ENCODE results near the gene TRABD2B.

TRABD2B gene

GRCh38 chr1:48033495-48034045, 36.4 kb upstream of the TRABD2B start:
- TF ChIP-seq Cebpa-rat (IDR thresholded peaks at IDR 0.05) = no peak
- no peak overlapping the region for H3K4me3 ChIP-seq
- H4K20me1 ChIP-seq = no peaks in the 10 kb centered on the region
- no peaks in the 10 kb centered on the region for H3K9me3 ChIP-seq (replicated peaks in 1 of 11)
- no peak overlapping the region for H3K4me2 ChIP-seq
- H3K9ac ChIP-seq = no peak overlapping the region
- H3K4me1 ChIP-seq = no peaks in the 10 kb centered on the region
- H3K36me3 ChIP-seq = no peaks in the 10 kb centered on the region
- no peaks in the 10 kb centered on the region for H3K27me3 ChIP-seq
- no peak overlapping the region for H3K27ac ChIP-seq

GRCh38 chr1:48031676-48032075, 34.5 kb upstream of the TRABD2B start:
- Histone ChIP-seq H3K4me3 (no peak overlapping the region), H3K9me3 (replicated peaks in 1 of 11) (no peaks in the 10 kb centered on the region), H3K4me1 (peaks cover 0 to 10% (median 0%) of the 10 kb centered on the region in 10 experiments; a peak in 3 of 20 replicates), H3K9ac (no peak overlapping the region), H3K27me3 (no peaks in the 10 kb centered on the region), H4K20me1 (no peaks in the 10 kb centered on the region), H3K36me3 (no peaks in the 10 kb centered on the region), H3K4me2 (no peak overlapping the region), H3K27ac (no peak overlapping the region)
- TF ChIP-seq Cebpa-rat (IDR thresholded peaks at IDR 0.05) = peak in 9 of 11 experiments; percentile 13 to 87 (median 75); a peak in 16 of 22 replicates

GRCh38 chr1:48030696-48031365, 33.6 kb upstream of the TRABD2B start:
- Histone ChIP-seq H3K9ac (no peak overlapping the region), H3K27ac (no peak overlapping the region), H4K20me1 (no peaks in the 10 kb centered on the region), H3K4me1 (peaks cover 0 to 17% (median 0%) of the 10 kb centered on the region in 10 experiments; a peak in 3 of 20 replicates), H3K4me2 (no peak overlapping the region), H3K9me3 (replicated peaks in 1 of 11) (no peaks in the 10 kb centered on the region), H3K4me3 (no peak overlapping the region), H3K27me3 (no peaks in the 10 kb centered on the region), H3K36me3 (no peaks in the 10 kb centered on the region)
- no peak for TF ChIP-seq Cebpa-rat (IDR thresholded peaks at IDR 0.05)

GRCh38 chr1:48030211-48030610, 33.0 kb upstream of the TRABD2B start:
- no peaks in the 10 kb centered on the region for H3K9me3 ChIP-seq (replicated peaks in 1 of 11)
- peaks cover 0 to 17% (median under 1%) of the 10 kb centered on the region in 10 experiments; a peak in 9 of 20 replicates for H3K4me1 ChIP-seq
- H3K4me3 ChIP-seq = no peak overlapping the region
- no peak overlapping the region for H3K9ac ChIP-seq
- H3K27me3 ChIP-seq = no peaks in the 10 kb centered on the region
- TF ChIP-seq Cebpa-rat (IDR thresholded peaks at IDR 0.05) = no peak
- no peak overlapping the region for H3K27ac ChIP-seq
- no peaks in the 10 kb centered on the region for H4K20me1 ChIP-seq
- H3K4me2 ChIP-seq = no peak overlapping the region
- no peaks in the 10 kb centered on the region for H3K36me3 ChIP-seq

GRCh38 chr1:48028218-48029069, 31.3 kb upstream of the TRABD2B start:
- Histone ChIP-seq H3K9me3 (replicated peaks in 1 of 11) (no peaks in the 10 kb centered on the region), H3K27me3 (no peaks in the 10 kb centered on the region), H3K4me1 (peaks cover 0 to 17% (median 7%) of the 10 kb centered on the region in 10 experiments; a peak in 11 of 20 replicates), H3K9ac (no peak overlapping the region), H3K36me3 (no peaks in the 10 kb centered on the region), H3K4me3 (no peak overlapping the region), H3K27ac (no peak overlapping the region), H3K4me2 (no peak overlapping the region), H4K20me1 (no peaks in the 10 kb centered on the region)
- no peak for TF ChIP-seq Cebpa-rat (IDR thresholded peaks at IDR 0.05)

- no peak for TF ChIP-seq Cebpa-rat (IDR thresholded peaks at IDR 0.05)
- peaks cover 0 to 17% (median 7%) of the 10 kb centered on the region in 10 experiments; a peak in 11 of 20 replicates for H3K4me1 ChIP-seq
- H3K4me2 ChIP-seq = peak overlapping the region in 1 of 11 experiments; percentile 33; a peak in 2 of 22 replicates
- H3K36me3 ChIP-seq = no peaks in the 10 kb centered on the region
- no peak overlapping the region for H3K9ac ChIP-seq
- H3K27ac ChIP-seq = no peak overlapping the region
- H3K4me3 ChIP-seq = no peak overlapping the region
- no peaks in the 10 kb centered on the region for H3K27me3 ChIP-seq
- no peaks in the 10 kb centered on the region for H4K20me1 ChIP-seq
- H3K9me3 ChIP-seq (replicated peaks in 1 of 11) = no peaks in the 10 kb centered on the region
Measured at GRCh38 chr1:48027533-48027835, 30.3 kb upstream of the TRABD2B start.

GRCh38 chr1:48026701-48027532, 29.7 kb upstream of the TRABD2B start:
- no peak for TF ChIP-seq Cebpa-rat (IDR thresholded peaks at IDR 0.05)
- Histone ChIP-seq H4K20me1 (no peaks in the 10 kb centered on the region), H3K4me2 (peak overlapping the region in 2 of 11 experiments; percentile 24 to 33; a peak in 3 of 22 replicates), H3K27ac (no peak overlapping the region), H3K36me3 (no peaks in the 10 kb centered on the region), H3K9ac (no peak overlapping the region), H3K27me3 (no peaks in the 10 kb centered on the region), H3K4me3 (no peak overlapping the region), H3K9me3 (replicated peaks in 1 of 11) (no peaks in the 10 kb centered on the region), H3K4me1 (peaks cover 0 to 17% (median 7%) of the 10 kb centered on the region in 10 experiments; a peak in 11 of 20 replicates)

GRCh38 chr1:48026275-48026674, 29.1 kb upstream of the TRABD2B start:
- Histone ChIP-seq H3K36me3 (no peaks in the 10 kb centered on the region), H3K9ac (no peak overlapping the region), H3K4me1 (peaks cover 0 to 17% (median 7%) of the 10 kb centered on the region in 10 experiments; a peak in 11 of 20 replicates), H3K9me3 (replicated peaks in 1 of 11) (no peaks in the 10 kb centered on the region), H3K4me3 (no peak overlapping the region), H3K27me3 (no peaks in the 10 kb centered on the region), H3K27ac (no peak overlapping the region), H4K20me1 (no peaks in the 10 kb centered on the region), H3K4me2 (peak overlapping the region in 2 of 11 experiments; percentile 24 to 33; a peak in 1 of 22 replicates)
- no peak for TF ChIP-seq Cebpa-rat (IDR thresholded peaks at IDR 0.05)
